Activated CD4-positive, CD25-positive, alpha-beta regulatory T cell treated with anti-CD3 and anti-CD28 coated beads, Interleukin-2, amount 50 U/mL, for 24 hours (primary cell): Measurements from ENCODE around the gene NUBP1.
"Not testable (repeated sequence)": the region's sequence is repeated elsewhere in the genome, so short reads cannot be mapped to it uniquely, and the experiment has no call there.

ENCODE experiments used
- ATAC-seq, 2 donors: fragments of 150-1000 bp; cut with Tn5 transposase; one replicate each; pipeline ENCODE4 v1.10.0; 2021; ENCODE audit warnings: mild to moderate bottlenecking in 1 of 2, moderate library complexity in 1 of 2

Gene NUBP1

GRCh38 chr16:10752843-10753523 lies 9.3 kb downstream of the NUBP1 start:
- ATAC-seq, result peak; percentile 27 to 30

DNA sequence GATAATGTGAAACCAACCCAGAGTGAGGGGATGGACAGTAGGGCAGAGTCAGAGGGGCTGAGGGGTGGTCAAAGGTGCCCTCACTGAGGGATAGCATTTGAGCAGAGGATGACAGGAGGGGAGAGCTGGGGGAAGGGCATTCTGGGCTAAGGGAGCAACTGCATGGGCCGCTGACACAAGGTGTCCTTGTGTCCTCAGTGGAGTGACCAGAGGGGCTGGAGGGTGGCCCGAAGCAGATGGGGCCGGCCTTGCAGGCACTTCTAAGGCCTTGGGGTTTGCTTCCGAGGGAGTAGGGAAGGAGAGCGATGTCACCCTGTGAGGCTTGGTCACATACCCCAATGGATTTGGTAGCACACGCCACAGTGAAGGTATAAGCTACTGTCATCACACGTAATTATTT lies 10.0 kb downstream of the NUBP1 start:
- ATAC-seq, result no peak

GRCh38 chr16:10754941-10755340 lies 11.3 kb downstream of the NUBP1 start:
- peak; percentile 81 to 84 for ATAC-seq

DNA sequence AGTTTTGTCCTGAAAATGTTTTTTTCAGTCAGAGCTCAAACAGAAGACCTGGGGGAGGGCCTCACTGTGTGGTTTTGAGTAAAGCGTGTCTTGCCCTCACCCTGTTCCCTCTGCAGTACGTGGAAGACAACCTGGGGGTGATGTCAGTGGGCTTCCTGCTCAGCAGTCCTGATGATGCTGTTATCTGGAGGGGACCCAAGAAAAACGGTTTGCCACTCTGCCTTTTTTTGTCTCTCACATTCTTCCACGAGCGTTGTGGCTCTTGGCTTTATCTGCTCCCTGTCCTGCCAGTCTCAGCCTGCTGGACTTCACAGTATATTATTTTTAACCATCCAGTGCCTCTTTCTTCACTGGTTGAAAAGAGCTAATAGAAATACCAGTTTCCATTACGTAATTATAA lies 12.9 kb downstream of the NUBP1 start:
- no peak for ATAC-seq

- no peak for ATAC-seq
These were observed 17.2 kb downstream of the NUBP1 start for GRCh38 chr16:10760858-10761257.

DNA sequence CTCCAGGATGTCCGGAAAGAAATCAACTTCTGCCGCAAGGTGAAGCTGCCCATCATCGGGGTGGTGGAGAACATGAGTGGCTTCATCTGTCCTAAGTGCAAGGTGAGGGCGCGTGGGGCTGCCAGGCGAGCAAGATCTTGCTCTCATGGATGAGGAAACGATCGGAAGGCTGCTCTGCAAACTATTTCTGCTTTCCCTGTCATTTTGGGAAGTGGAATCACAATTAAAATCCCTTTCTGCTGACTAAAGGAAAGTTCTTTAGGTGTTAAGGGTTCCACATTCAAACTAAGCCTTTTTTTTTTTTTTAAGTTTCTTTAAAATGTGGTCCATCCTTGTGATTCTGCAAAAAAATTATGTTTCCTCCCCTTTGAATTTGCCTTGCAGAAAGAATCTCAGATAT lies 17.7 kb downstream of the NUBP1 start:
- ATAC-seq, result no peak

GRCh38 chr16:10762336-10763016 lies 18.8 kb downstream of the NUBP1 start:
- no peak for ATAC-seq

DNA sequence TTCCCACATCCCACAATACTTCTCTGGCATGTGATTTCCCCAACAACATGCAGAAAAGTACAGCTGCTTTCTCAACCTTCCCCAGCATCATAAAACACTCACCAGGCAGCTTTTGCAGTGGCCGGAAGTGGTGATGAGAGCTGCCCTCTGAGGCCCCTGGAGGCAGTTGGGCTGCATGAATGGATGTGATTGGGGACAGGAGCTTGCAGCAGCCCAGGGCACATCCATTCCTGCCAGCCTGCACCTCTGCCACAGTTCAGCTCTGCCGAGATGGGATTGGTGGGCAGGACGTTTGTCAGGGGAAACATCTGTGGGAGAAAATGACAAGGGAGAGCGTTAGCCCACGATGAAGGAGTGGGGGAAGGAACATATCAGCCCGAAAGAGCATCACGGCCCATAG lies 19.8 kb downstream of the NUBP1 start:
- ATAC-seq, result no peak

GRCh38 chr16:10765772-10766171 lies 22.1 kb downstream of the NUBP1 start:
- peak; percentile 53 to 63 for ATAC-seq

DNA sequence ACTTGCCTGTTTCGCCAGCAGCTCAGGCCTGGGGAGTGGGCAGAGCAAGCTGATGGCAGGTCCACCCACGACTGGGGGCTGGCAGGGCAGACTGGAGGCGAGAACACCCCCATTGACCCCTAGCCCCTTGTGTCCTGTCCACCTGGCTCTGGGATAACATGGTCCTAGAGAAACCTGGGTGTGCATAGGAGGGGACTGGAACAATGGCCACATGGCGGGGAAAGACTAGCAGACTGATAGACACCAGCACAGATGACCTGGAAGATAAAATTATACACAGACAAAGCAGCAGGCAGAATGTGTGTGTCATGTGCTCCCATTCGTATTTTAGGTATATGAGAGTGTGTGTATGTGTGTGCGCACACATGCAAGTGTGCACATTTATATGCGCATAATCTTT lies 23.5 kb downstream of the NUBP1 start:
- no peak for ATAC-seq

GRCh38 chr16:10769381-10769780 lies 25.7 kb downstream of the NUBP1 start:
- ATAC-seq, result no peak

DNA sequence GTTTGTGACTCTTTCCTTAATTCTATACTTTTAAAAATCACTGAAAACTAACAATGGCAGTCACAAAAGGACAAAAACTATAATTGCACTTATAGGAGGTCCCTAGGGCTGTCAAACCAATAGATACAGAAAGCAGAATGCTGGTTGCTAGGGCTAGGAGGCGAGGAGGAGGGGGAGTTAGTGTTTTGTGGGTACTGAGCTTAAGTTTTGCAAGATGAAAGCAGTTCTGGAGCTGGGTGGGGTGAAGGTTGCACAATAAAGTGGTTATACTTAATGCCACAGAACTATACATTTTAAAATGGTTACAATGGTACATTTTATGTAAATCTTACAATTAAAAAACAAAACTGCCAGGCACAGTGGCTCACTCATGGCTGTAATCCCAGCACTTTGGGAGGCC lies 27.3 kb downstream of the NUBP1 start:
- ATAC-seq, result no peak

DNA sequence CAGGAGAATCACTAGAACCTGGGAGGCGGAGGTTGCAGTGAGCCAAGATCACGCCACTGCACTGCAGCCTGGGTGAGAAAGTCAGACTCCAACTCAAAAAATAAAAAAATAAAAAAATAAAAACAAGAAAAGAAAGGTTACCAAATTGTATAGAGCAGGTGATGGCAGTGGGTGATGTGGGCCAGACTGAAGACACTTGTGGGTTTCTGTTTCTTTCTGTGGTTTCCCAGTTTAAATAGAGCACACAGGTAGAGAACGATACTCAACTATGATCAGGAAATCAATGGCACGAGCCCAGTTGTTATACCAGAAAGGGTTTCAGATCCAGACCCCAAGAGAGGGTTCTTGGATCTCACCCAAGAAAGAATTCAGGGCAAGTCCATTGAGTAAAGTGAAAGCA lies 32.6 kb downstream of the NUBP1 start:
- peak; percentile 76 for ATAC-seq

GRCh38 chr16:10776923-10777322 lies 33.3 kb downstream of the NUBP1 start:
- ATAC-seq, result not testable (repeated sequence)

DNA sequence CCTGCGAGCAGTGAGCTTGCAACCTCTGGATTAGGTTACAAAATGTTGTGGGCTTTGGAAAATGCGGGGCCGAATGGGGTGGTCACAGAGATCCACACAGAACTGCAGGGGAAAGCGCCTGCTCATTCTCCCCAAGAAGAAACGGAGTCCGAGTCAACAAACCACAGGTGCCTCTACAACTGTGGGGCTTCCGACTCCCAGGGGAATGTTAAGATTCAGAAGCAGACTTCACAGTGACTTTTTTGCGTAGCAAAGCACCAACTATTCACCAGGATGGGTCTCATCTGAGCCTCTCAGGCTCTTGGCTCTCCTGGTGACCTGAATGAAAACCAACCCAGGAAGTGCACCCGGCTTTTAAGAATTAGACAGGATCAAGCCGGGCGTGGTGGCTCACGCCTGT lies 33.7 kb downstream of the NUBP1 start:
- no peak for ATAC-seq

DNA sequence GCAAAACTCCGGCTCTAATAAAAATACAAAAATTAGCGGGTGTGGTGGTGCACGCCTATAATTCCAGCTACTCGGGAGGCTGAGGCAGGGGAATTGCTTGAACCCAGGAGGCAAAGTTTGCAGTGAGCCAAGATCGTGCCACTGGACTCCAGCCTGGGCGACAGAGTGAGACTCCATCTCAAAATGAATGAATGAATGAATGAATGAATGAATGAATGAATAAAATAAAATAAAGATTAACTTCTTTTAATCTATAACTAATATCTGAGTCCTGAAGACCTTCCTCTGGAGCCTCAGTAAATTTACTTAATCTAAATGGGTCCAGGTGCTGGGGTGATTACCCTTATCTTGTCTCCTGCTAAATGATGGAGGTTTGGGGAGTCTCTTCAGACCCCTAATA lies 36.3 kb downstream of the NUBP1 start:
- not testable (repeated sequence) for ATAC-seq

GRCh38 chr16:10780628-10781027 lies 37.0 kb downstream of the NUBP1 start:
- ATAC-seq, result no peak

DNA sequence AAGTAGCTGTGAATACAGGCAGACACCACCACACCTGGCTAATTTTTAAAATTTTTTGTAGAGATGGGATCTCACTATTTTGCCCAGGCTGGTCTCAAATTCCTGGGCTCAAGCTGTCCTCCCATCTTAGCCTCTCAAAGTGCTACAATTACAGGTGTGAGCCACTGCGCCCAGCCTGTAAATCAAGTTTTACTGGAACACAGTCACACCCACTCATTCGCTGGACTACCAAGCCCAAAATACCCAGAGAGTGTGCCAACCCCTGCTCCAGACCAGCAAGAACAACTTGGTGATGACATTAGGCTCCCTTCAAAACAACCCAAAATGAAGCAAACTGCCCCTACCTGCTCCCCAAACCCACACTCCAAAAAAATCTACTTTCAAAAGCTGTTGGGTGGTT lies 39.0 kb downstream of the NUBP1 start:
- ATAC-seq, result no peak

DNA sequence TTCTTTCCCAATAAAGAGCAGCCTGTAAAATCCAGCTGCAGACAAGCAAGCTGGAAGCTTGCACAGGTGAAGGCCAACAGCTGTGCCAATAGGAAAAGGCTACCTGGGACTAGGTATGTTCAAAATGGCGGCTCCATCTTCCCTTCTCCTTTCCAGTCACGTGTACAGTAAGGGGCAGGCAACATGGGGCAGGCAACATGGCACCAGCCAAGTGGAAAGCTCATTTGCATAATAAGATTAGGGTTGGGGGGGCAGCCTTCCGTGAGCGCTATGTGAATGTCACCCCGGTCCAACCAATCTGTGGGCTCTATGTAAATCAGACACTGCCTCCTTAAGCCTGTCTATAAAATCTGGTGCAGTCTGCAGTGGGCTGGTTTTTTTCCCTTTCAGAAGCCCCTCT lies 43.7 kb downstream of the NUBP1 start:
- ATAC-seq, result no peak

- not testable (repeated sequence) for ATAC-seq
These were observed 45.0 kb downstream of the NUBP1 start for GRCh38 chr16:10788630-10789029.

- ATAC-seq, result peak in 1 of 2 donors; percentile 43
These were observed 47.4 kb downstream of the NUBP1 start for GRCh38 chr16:10791048-10791447.

DNA sequence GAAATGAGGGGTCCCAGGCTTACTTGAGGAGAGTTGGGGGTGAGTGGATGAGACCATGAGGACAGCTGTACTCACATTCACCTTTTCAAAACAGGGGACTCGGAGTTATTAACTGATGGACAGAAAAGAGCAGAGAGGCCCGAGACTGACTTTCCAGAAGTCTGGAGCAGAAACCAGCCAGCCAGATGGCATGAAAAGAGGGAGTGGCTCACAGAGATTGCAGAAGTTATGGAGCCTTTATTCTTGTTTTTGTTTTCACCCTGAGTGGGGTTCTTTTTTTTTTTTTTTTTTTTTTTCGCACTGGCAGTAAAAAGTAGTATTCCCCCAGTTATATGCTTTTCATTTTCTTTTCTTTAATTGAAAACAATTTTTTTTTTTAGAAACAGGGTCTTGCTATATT lies 56.1 kb downstream of the NUBP1 start:
- ATAC-seq, result no peak

DNA sequence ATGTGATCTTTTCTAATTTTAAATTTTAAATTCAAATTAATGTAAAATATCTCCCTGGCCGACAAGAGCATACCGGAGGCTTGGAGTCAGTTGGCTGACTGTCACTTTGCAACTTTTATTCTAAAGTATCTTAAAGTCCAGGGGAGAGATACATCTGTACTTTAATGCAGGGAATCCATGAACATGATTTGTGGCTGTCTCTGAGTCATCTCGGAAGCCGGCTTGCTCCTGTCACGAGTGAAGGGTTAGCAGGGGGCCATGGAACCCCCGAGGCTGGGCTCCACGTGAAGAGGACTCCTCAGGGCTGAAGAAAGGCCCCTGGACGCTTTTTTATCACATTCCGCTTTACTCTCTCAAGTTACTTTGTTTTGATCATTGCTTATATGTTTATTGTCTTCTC lies 61.7 kb downstream of the NUBP1 start:
- ATAC-seq, result no peak

DNA sequence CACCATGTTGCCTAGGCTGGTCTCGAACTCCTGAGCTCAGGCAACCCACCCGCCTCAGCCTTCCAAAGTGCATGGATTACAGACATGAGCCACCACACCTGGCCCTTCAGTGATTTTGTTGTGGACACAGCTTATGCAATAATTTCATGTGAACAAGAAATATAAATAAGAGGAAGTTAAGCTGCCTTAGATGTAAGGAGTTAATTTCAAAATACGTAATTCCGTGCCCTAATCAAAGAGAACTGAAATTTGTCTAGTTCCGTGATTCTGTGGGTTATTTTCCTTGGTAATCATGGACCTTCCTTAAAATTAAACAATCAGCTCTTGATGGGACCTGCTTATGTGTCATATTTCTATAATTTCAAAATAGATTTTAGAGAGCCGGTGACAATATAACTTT lies 63.1 kb downstream of the NUBP1 start:
- no peak for ATAC-seq

DNA sequence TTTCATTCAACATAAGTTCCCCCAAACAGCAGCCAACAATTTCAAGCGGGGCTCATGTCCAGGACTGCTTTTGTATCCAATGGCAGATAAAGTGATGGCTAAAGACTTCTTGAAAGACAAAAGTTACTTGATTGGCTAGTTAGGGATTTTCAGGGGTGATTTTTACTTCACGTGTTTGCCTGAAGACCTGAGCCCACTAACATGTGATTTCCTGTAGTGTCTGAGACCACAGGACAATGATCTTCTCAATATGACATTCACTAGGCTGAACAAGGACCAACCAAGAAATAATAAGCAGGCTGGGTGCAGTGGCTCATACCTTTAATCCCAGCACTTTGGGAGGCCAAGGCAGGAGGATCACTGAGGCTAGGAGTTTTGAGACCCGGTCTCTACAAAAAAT lies 64.6 kb downstream of the NUBP1 start:
- ATAC-seq, result no peak
